PC-9 (cell line): ENCODE measurements around the gene MAMLD1. TPM values are rescaled to one million over a fixed set of nuclear protein-coding genes. Genes with fewer than 3 reads are reported as not detected.

Experiments
- BruUV-seq: library from RNA; stranded (reverse); fragments of 400-500 nt; replicated peaks from 2 replicates; lab custom pipeline; 2021; lab: Mats Ljungman, UMichigan
- CTCF ChIA-PET: fragments of 300-600 bp; sonication (Branson Sonifier 250); formaldehyde crosslinking; loops from one replicate; lab custom pipeline; 2022; ENCODE audit warnings: antibody characterized with exemption; lab: Charles Lee
- POLR2A ChIA-PET: fragments of 300-600 bp; sonication (Branson Sonifier 250); formaldehyde crosslinking; loops from one replicate; lab custom pipeline; 2022; ENCODE audit warnings: antibody characterized with exemption; ENCODE audit not compliant: unreplicated experiment; lab: Charles Lee
- DNase-seq, 2 experiments: peaks; one replicate each; pipeline versions ENCODE4 v3.0.0 to v3.0.0-alpha.2; 2015 to 2022; ENCODE audit warnings: mixed read lengths in 1 of 2
- H2AFZ ChIP-seq: fragments of 200-600 bp; sonication (generic); 2 replicates; pipeline ENCODE4 v1.8.1; 2017; ENCODE audit warnings: antibody characterized with exemption
- H3F3A ChIP-seq: fragments of 200-600 bp; sonication (generic); 2 replicates; pipeline ENCODE4 v1.8.1; 2017; ENCODE audit warnings: antibody characterized with exemption, mild to moderate bottlenecking, low read depth; ENCODE audit not compliant: insufficient read depth
- H3K27ac ChIP-seq: fragments of 200-600 bp; sonication (generic); 2 replicates; pipeline ENCODE4 v1.6.1; 2016; ENCODE audit warnings: mixed run types
- H3K27me3 ChIP-seq: fragments of 200-600 bp; sonication (generic); 2 replicates; pipeline ENCODE4 v1.6.1; 2016; ENCODE audit warnings: low read depth, mixed run types; ENCODE audit not compliant: insufficient read depth
- H3K36me3 ChIP-seq: fragments of 200-600 bp; sonication (generic); 2 replicates; pipeline ENCODE4 v1.6.1; 2016; ENCODE audit warnings: low read depth, mixed run types
- H3K4me1 ChIP-seq: fragments of 200-600 bp; sonication (generic); replicated peaks from 2 replicates; pipeline ENCODE4 v1.6.1; 2016; ENCODE audit warnings: mixed run types; ENCODE audit not compliant: insufficient read depth
- H3K4me2 ChIP-seq: fragments of 200-600 bp; sonication (generic); 2 replicates; pipeline ENCODE4 v1.6.1; 2017; ENCODE audit warnings: mixed run types
- H3K4me3 ChIP-seq: fragments of 200-600 bp; sonication (generic); 2 replicates; pipeline ENCODE4 v1.6.1; 2016; ENCODE audit warnings: mixed run types
- H3K79me2 ChIP-seq: fragments of 200-600 bp; sonication (generic); 2 replicates; pipeline ENCODE4 v1.6.1; 2017; ENCODE audit warnings: low read depth, mixed run types
- H3K9me2 ChIP-seq: fragments of 200-600 bp; sonication (generic); 2 replicates; pipeline ENCODE4 v1.8.1; 2017; ENCODE audit warnings: mild to moderate bottlenecking; ENCODE audit not compliant: insufficient read depth
- H3K9me3 ChIP-seq: fragments of 200-600 bp; sonication (generic); 2 replicates; pipeline ENCODE4 v1.8.1; 2016; ENCODE audit warnings: low read depth; ENCODE audit not compliant: insufficient read depth
- H4K20me1 ChIP-seq: fragments of 200-600 bp; sonication (generic); 2 replicates; pipeline ENCODE4 v1.8.1; 2017; ENCODE audit not compliant: insufficient read depth
- EZH2 ChIP-seq: fragments of 200-600 bp; sonication (generic); IDR thresholded peaks from 2 replicates; pipeline ENCODE4 v1.8.0; 2017; ENCODE audit warnings: antibody characterized with exemption, low read depth
- intact Hi-C: fragments of 100-400 bp; cut with micrococcal nuclease; formaldehyde crosslinking; loops from one replicate; pipeline ENCODE4 v1.10.0; 2022; ENCODE audit not compliant: unreplicated experiment
- total RNA-seq: library from RNA; stranded (reverse); gene quantifications from 2 replicates; pipeline ENCODE4 v1.2.3, GENCODE V29; 2021
- TF ChIP-seq, protein P1 (sequence below): fragments of 200-600 bp; sonication (generic); conservative IDR thresholded peaks from 2 replicates; pipeline ENCODE4 v1.6.1; 2017; ENCODE audit warnings: mixed run types, antibody characterized with exemption, mild to moderate bottlenecking, moderate library complexity

The MAMLD1 gene
- total RNA-seq, 1 experiment from 2014 or later, result 2.5 TPM

DNA sequence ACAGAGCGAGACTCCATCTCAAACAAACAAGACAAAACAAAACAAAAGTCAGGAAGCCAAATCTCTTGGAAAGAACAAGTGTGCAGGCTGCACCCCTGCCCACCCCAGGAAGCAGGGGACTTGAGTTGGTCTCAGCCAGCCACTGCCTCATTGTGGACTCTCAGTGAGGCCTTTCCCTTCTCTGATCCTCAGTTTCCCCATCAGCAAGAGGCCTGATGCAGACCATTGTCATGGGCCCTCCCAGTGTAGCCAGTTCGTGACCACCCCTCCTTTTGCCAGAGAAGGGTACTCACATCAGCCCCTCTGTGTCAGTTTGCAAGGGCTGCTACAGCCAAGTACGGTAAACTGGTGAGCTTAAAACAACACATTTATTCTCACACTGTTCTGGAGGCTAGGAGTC is 48.9 kb upstream of the MAMLD1 start:
- no peaks in the 10 kb centered on the region for H3K36me3 ChIP-seq
- H3K9me3 ChIP-seq, result no peaks in the 10 kb centered on the region
- no peaks in the 10 kb centered on the region for H3K27me3 ChIP-seq
- no peaks in the 10 kb centered on the region for H3K9me2 ChIP-seq
- no peak overlapping the region for H2AFZ ChIP-seq
- H3K27ac ChIP-seq, result no peak overlapping the region
- no peaks in the 10 kb centered on the region for H3K4me1 ChIP-seq
- no peak overlapping the region for H3K4me3 ChIP-seq
- intact Hi-C loops, result no loop called here
- TF ChIP-seq, protein P1, sequence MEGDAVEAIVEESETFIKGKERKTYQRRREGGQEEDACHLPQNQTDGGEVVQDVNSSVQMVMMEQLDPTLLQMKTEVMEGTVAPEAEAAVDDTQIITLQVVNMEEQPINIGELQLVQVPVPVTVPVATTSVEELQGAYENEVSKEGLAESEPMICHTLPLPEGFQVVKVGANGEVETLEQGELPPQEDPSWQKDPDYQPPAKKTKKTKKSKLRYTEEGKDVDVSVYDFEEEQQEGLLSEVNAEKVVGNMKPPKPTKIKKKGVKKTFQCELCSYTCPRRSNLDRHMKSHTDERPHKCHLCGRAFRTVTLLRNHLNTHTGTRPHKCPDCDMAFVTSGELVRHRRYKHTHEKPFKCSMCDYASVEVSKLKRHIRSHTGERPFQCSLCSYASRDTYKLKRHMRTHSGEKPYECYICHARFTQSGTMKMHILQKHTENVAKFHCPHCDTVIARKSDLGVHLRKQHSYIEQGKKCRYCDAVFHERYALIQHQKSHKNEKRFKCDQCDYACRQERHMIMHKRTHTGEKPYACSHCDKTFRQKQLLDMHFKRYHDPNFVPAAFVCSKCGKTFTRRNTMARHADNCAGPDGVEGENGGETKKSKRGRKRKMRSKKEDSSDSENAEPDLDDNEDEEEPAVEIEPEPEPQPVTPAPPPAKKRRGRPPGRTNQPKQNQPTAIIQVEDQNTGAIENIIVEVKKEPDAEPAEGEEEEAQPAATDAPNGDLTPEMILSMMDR, result no peak
- TF ChIP-seq EZH2, result no peak
- ChIA-PET CTCF (no interaction called here), POLR2A (no interaction called here)
- H3F3A ChIP-seq, result no peaks in the 10 kb centered on the region
- H4K20me1 ChIP-seq, result no peaks in the 10 kb centered on the region
- H3K4me2 ChIP-seq, result no peak overlapping the region
- BruUV-seq, result no TSS peak
- no peak for DNase-seq
- no peaks in the 10 kb centered on the region for H3K79me2 ChIP-seq

- Histone ChIP-seq H3K79me2 (no peaks in the 10 kb centered on the region), H3K4me2 (no peak overlapping the region), H3K27ac (no peak overlapping the region), H2AFZ (no peak overlapping the region), H3K27me3 (no peaks in the 10 kb centered on the region), H3K4me1 (no peaks in the 10 kb centered on the region), H3K9me2 (no peaks in the 10 kb centered on the region), H3K9me3 (no peaks in the 10 kb centered on the region), H3K36me3 (no peaks in the 10 kb centered on the region), H4K20me1 (no peaks in the 10 kb centered on the region), H3K4me3 (no peak overlapping the region), H3F3A (no peaks in the 10 kb centered on the region)
- no TSS peak for BruUV-seq
- CTCF ChIA-PET, result no interaction called here
- TF ChIP-seq EZH2, result no peak
- TF ChIP-seq, protein P1, result no peak
- intact Hi-C loops, result no loop called here
- POLR2A ChIA-PET, result no interaction called here
- no peak for DNase-seq
Observed at GRCh38 chrX:150316564-150316963, 46.6 kb upstream of the MAMLD1 start.

DNA sequence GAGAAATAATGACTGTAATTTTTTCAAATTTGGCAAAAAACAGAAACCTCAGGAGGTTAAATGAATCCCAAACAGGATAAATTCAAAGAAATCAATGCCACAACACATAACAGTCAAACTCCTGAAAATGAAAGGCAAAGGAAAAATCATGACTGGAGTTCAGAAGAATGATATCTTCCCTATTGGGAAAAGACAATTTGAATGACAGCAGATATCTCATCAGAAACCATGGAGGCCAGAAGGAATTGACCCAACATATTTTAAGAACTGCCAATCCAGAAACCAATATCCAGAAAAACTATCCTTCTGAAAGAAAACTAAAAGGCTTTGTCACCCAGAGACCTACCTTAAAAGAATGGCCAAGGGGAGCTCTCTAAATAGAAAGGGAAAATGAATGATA is 40.1 kb upstream of the MAMLD1 start:
- Histone ChIP-seq H3K4me2 (no peak overlapping the region), H3K9me3 (peaks cover 6% of the 10 kb centered on the region; the same call in 1 of the 2 replicates), H3K27ac (no peak overlapping the region), H3K4me3 (no peak overlapping the region), H3F3A (peaks cover 14% of the 10 kb centered on the region; the same call in 1 of the 2 replicates), H3K36me3 (no peaks in the 10 kb centered on the region), H3K9me2 (no peaks in the 10 kb centered on the region), H3K79me2 (no peaks in the 10 kb centered on the region), H3K27me3 (no peaks in the 10 kb centered on the region), H2AFZ (no peak overlapping the region), H4K20me1 (no peaks in the 10 kb centered on the region), H3K4me1 (peaks cover 26% of the 10 kb centered on the region)
- ChIA-PET CTCF (no interaction called here), POLR2A (no interaction called here)
- intact Hi-C loops, result no loop called here
- no TSS peak for BruUV-seq
- TF ChIP-seq EZH2, result no peak
- TF ChIP-seq, protein P1, result no peak
- no peak for DNase-seq
